Esophagus squamous epithelium (tissue), 4 donors: ENCODE data around the gene IBA57.

Source experiments
- POLR2A ChIP-seq, 4 donors: fragments of 450-650 bp; IDR thresholded peaks; one replicate each; pipeline ENCODE4 v1.6.1; 2017; ENCODE audit warnings: antibody characterized with exemption in 4 of 4, mild to moderate bottlenecking in 4 of 4, moderate library complexity in 3 of 4
- TF ChIP-seq, protein P1 (sequence below), 6 experiments: fragments of 450-650 bp in 4 of 6; fragments of 200-600 bp in 2 of 6; sonication (generic) in 2 of 6; IDR thresholded peaks; one replicate each; pipeline ENCODE4 v1.5.1; 2016 to 2019; ENCODE audit warnings: antibody characterized with exemption in 6 of 6, mild to moderate bottlenecking in 4 of 6, moderate library complexity in 4 of 6

DNA sequence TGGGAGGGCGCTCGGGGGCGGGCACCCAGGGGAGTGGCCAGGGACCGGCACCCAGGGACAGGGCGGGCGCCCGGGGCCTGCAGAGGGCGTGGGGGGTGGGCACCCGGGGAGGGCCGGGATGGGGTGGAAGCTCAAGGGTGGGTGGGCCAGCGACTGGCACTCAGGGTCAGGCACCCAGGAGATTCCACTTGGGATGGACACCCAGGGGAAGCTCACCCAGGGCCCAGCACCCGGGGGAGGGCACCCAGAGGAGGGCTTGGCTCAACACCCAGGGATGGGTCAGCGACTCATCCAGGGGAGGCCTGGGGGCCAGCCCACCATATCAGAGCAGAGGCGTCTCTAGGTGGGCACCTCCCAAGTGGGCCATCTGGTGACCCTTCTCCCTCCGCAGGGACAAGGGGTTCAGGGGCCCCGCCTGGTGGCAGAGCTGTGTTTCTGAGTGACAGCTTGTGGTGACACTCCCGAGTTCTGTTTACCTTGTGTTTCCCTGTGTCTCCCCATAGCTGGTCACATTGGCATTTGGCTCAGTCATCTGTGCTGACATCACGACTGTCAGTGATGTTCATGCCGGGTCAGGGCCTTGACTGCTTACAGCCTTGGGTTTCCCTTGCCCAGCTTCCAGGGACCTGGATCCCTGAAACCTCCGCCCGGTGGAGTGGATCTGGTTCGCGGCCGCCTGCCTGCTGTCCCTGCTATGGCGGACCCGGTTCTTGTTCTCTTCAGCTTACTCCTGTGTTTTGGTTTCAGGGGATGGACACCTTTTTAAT, 749 bp downstream of the IBA57 start:
- TF ChIP-seq, protein P1, sequence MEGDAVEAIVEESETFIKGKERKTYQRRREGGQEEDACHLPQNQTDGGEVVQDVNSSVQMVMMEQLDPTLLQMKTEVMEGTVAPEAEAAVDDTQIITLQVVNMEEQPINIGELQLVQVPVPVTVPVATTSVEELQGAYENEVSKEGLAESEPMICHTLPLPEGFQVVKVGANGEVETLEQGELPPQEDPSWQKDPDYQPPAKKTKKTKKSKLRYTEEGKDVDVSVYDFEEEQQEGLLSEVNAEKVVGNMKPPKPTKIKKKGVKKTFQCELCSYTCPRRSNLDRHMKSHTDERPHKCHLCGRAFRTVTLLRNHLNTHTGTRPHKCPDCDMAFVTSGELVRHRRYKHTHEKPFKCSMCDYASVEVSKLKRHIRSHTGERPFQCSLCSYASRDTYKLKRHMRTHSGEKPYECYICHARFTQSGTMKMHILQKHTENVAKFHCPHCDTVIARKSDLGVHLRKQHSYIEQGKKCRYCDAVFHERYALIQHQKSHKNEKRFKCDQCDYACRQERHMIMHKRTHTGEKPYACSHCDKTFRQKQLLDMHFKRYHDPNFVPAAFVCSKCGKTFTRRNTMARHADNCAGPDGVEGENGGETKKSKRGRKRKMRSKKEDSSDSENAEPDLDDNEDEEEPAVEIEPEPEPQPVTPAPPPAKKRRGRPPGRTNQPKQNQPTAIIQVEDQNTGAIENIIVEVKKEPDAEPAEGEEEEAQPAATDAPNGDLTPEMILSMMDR (IDR thresholded peaks at IDR 0.05): peak in 5 of 6 experiments; percentile 20 to 58 (median 35)
- no peak for TF ChIP-seq POLR2A (IDR thresholded peaks at IDR 0.05)
